Ammon's horn (tissue), 1 donor: ENCODE results near the gene ZHX3.
"Not testable (repeated sequence)": the region's sequence is repeated elsewhere in the genome, so short reads cannot be mapped to it uniquely, and the experiment has no call there.

Experiments
- DNase-seq: peaks from one replicate; pipeline ENCODE4 v3.0.0-alpha.2; 2016; ENCODE audit warnings: low spot score

The ZHX3 gene

DNA sequence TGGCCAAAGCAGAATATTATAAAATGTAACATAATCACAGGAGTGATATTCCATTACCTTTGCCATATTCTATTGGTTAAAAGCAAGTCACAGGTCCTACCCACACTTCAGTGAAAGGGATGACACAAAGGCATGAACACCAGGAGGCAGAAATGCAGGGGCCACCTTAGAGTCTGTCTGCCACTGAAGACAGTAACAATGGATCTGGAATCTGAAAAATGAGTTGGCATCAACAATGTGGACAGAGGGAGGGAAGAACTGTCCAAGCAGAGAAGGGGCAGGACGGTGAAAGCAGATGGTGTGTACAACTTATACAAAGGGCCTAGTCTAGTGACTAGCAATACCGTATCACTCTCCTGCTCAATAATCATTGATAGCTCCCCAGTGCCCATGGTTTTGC is 16.5 kb upstream of the ZHX3 start:
- no peak for DNase-seq

DNA sequence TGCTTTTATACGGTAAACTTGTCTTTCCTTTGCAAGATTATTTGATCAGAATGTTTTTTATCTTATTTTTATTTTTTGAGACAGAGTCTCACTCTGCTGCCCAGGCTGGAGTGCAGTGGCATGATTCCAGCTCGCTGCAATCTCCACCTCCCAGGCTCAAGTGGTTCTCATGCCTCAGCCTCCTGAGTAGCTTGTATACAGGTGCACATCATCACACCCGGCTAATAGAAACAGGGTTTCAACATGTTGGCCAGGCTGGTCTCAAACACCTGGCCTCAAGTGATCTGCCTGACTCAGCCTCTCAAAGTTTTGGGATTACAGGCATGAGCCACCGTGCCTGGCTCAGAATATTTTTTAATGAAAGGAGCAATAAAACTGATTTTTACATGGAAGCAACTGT is 14.2 kb upstream of the ZHX3 start:
- no peak for DNase-seq

- no peak for DNase-seq
Observed at GRCh38 chr20:41330941-41331340, 13.4 kb upstream of the ZHX3 start.

DNA sequence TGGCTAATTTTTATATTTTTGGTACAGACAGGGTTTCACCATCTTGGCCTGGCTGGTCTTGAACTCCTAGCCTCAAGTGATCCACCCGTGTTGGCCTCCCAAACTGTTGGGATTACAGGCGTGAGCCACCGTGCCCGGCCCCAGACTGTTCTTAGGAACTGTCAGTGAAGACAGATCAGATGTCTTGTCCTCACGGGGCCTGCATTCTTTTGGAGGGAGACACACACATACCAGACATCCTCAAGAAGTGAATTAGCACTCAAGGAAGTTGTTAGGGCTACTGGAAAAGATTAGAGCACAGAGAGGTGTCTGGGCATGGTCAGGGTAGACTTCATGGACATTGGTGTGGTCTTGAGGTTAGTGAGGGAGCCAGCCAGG is 12.8 kb upstream of the ZHX3 start:
- DNase-seq, result no peak

DNA sequence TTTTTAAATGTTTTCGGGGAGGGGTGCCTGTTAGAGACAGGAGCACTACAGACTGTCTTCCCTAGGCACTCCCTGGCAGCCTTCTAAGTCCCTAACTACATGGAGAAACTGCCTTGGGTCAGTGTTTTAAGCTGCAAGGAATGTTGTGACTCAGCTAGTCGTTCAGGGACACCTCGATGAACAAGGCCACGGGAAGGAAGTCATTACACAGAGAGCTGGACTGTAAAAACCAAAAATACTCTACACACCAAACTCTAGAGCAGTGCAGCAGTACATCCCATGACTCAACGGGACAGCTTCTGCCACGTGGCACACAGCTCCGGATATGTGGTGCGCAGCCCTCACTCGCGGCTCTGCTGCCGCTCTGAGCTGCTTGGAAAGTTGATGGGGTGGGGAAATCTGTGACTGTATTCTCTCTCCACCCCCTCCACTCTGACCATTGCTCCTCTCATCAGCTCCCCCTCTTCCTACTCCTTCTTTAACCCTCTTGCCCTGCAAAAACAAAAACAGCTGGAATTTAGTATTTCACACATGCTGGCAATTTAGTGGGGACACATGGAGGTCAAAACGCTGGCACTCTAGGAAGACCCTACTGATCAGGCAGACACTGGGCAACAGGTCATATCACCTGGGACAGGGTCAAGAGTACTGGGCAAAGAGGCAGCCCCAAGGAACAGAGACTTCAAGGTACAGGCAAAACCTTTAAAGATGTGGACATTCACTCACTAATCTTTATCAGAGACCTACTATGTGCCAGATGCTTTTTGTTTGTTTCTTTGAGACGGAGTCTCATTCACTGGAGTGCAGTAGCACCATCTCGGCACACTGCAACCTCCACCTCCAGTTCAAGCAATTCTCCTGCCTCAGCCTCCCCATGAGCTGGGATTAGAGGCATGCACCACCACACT is 12.2 kb upstream of the ZHX3 start:
- peak; percentile 61 for DNase-seq

GRCh38 chr20:41327178-41327577 is 9.6 kb upstream of the ZHX3 start:
- no peak for DNase-seq

DNA sequence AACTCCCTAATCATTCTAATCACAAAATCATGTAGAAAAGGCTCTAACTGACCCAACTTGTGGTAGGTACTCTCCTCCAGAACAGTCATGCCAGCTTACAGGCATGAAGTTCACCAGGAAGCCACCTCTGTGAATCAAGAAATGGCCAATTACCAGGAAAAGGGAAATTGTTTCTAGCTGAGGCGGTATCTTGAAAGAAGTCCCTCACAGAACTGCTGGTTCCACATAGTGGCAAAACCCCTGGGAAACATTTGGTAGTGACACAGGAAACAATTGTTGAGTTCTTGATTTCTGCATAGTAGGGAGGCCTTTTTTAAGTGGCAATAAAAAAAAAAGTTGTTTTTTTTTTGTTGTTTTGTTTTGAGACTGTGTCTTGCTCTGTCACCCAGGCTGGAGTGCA is 3.4 kb upstream of the ZHX3 start:
- DNase-seq, result no peak

- DNase-seq, result no peak
Observed at GRCh38 chr20:41320441-41320840, 2.9 kb upstream of the ZHX3 start.

- DNase-seq, result no peak
Observed at GRCh38 chr20:41318271-41318649, 729 bp upstream of the ZHX3 start.

GRCh38 chr20:41316602-41317545 is 657 bp downstream of the ZHX3 start:
- peak; percentile 84 for DNase-seq

- DNase-seq, result no peak
Observed at GRCh38 chr20:41316051-41316450, 1.5 kb downstream of the ZHX3 start.

GRCh38 chr20:41314386-41314785 is 3.1 kb downstream of the ZHX3 start:
- no peak for DNase-seq

GRCh38 chr20:41312009-41312408 is 5.5 kb downstream of the ZHX3 start:
- DNase-seq, result not testable (repeated sequence)

DNA sequence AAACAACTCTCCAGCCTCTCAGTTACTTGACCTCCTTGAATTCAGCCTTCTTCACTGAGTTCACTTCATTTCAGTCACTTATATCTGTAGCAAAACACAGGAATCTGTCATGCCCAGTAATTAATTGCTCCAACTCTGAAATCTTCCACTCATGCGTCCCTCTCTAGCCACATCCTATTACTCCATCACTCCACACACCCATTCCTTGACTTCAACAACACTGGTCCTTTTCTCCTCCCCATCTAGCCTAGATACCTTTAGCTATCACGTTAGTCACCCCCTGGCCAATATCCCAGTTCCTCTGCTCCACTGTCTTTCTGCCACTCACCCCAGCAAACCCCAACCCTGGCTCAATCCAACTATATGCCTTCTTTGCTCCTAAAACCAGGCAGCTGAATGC is 7.7 kb downstream of the ZHX3 start:
- DNase-seq, result no peak

- DNase-seq, result no peak
Observed at GRCh38 chr20:41308726-41309413, 8.7 kb downstream of the ZHX3 start.

- DNase-seq, result peak; percentile 45
Observed at GRCh38 chr20:41308290-41308711, 9.2 kb downstream of the ZHX3 start.

DNA sequence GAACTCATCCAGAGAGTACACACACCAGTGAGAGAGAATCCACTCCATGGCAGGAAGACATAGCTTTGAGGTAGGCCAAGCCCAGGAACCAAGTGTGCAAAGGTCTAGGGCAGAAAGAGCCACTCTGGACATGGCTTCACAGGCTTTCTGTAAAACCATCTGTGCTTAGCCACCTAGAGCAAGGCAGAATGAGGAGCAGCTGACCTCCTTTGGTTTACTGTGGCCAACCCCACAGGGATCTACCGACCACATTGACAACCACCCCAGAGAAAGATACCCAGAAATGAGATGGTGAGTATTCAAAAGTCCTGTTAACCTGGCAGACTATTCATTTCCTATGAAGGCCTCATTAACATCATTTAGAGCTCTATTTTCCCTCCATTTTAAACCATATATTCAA is 10.5 kb downstream of the ZHX3 start:
- DNase-seq, result no peak

DNA sequence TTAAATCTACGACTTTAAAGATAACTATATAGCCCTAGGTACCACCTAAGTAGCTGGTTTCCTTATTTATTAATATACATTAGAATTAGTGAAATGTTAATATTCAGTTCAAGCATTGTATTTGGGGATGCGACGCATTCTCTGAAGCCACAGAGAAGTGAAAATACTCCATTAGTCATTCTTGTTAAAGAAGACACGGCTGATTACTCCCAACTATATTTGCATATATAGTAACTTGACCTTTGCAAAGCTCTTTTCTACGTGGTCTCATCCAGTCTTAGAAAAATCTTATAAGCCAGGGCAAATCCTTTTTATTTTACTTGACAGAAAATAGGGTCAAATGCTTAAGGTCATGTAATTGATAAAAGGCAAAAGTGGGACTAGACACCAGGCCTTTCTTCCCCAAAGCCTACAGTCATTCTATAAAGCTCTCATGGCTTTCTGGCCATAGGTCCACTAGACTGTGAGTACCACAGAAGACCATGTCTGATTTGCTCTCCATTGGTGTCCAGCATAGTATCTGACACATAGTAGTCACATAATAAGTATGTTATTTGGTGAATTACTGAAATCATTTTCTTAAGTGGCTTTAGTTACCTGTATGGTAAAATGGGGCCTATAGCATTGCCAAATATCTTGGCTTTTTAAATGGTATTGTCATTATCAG is 11.3 kb downstream of the ZHX3 start:
- DNase-seq, result no peak

DNA sequence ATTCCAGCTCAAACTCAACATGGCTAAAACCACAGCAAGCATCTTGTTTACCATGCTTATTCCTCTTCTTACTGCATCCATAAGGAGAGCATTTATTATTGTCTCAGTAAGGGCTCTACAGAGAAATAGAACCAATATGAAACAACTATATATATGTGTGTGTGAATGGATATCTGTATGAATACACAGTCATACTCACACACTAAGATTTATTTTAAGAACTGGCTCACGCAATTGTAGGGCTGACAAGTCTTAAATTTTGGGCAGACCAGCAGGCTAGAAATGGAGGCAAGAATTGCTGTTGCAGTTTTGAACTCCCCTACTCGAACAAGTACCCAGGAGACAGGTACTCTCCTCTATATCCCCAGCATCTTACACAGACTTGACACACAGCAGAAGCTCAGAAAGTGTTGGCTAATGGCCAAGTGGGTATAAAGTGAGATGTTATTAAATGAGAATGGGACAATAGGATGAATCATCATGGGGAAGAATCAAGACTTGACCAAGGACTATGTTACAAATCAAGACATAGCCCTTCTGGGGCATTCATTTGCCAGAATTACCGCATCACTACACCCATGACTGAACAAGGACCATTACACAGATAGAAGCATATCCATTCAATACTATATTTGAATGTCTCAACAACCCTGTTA is 13.0 kb downstream of the ZHX3 start:
- no peak for DNase-seq

- DNase-seq, result no peak
Observed at GRCh38 chr20:41304002-41304401, 13.5 kb downstream of the ZHX3 start.

DNA sequence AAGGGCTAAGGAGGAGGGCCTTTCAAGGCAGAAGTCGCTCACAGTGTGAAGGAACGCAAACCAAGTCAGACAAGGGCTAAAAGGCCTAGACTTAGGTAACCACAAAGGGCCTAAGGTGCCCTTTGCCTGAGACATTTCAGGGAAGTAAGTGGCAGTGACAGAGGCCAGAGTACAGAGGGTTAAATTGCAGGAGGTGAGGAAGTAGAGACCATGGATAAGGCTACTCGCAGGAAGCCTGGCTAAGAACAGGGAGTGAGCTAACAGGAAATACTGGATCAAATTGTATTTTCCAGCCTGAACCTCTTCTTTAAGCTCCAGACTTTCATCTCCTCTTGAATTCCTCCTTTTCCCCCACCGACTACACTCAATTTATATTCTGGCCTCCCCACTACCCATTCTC is 16.6 kb downstream of the ZHX3 start:
- DNase-seq, result no peak
